Mesenteric fat pad (tissue), 1 donor: Measurements from ENCODE around the gene RSPH4A. TPM values are rescaled to one million over a fixed set of nuclear protein-coding genes. Genes with fewer than 3 reads are reported as not detected.
A peak's percentile ranks its signal among the peaks of the same experiment; 100 is the strongest.
"Not testable (repeated sequence)": the region's sequence is repeated elsewhere in the genome, so short reads cannot be mapped to it uniquely, and the experiment has no call there.

Experiments
- DNase-seq: peaks from one replicate; pipeline ENCODE4 v3.0.0-alpha.2; 2020; ENCODE audit warnings: low spot score
- long read RNA-seq: library from polyadenylated mRNA; unstranded; transcript quantifications from one replicate; pipeline ENCODE4 v2.0.0, GENCODE V29; 2020
- total RNA-seq: library from RNA; stranded (reverse); fragmentation: NEBNext Ultra II Directional; extraction: Animal tissue kit (Norgen Biotek cat#: 25700); gene quantifications from one replicate; pipeline ENCODE4 v1.2.1, GENCODE V29; 2021
- donor health status: DM: yes; HTN: yes; CAD: no.

The RSPH4A gene
- 0.58 TPM for total RNA-seq
- long read RNA-seq, result 0 reads

DNA sequence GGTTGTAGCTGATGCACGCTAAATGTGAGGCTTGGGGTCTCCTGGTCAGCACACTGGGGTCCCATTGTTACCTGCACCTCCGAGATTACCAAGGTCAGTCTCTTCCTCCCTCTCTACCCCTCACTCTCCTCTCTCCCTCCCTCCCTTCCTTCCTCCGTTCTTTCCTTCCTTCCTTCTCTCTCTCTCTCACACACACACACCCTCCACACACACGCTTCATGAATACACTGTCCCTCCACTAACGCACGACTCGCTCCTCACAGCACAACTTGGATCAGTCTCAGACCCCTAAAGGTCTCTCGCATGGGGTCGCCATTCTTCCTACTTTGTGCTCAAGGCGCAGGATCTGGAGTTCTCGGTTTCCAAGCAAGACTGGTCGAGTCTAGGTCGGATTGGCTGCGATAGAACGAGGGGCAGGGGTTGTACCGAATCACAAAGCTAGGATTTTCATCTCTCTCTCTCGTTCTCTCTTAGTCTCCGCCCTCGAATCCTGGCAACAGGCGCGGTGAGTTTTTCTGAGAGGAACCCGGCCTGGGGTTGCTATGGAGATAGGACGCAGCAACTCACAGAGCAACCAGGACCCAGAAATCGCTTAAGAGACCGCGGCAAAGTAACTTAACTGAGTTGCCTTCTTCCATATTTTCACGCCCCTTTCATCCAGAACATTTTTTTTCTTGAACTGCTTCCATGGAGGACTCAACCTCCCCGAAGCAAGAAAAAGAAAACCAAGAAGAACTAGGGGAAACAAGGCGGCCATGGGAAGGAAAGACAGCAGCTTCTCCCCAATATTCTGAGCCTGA lies at the start of gene RSPH4A:
TSS of gene RSPH4A (plus strand) at position 543 of the 800 bp plus-strand sequence. CDS start at position 688, 145 bp downstream.
- DNase-seq, result peak; percentile 92

DNA sequence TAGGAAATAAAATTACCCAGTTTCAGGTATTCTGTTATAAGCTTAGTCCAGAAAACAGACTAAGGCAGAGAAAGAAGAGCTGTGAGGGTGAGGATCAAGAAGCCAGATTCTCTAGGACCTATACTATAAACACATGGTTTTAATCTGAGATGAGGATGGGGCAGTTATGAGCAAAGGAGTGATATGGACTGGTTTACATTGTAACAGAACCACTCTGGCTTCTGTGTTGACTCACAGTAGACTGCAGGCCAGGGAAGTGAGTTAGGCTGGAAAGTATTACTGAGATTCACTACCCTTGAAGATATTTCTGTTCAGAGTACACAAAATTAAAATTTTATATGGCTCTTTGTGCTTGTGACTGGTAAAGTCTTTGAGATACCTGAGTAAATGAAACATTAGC lies 48.2 kb upstream of the RSPH4A start:
- DNase-seq, result no peak

DNA sequence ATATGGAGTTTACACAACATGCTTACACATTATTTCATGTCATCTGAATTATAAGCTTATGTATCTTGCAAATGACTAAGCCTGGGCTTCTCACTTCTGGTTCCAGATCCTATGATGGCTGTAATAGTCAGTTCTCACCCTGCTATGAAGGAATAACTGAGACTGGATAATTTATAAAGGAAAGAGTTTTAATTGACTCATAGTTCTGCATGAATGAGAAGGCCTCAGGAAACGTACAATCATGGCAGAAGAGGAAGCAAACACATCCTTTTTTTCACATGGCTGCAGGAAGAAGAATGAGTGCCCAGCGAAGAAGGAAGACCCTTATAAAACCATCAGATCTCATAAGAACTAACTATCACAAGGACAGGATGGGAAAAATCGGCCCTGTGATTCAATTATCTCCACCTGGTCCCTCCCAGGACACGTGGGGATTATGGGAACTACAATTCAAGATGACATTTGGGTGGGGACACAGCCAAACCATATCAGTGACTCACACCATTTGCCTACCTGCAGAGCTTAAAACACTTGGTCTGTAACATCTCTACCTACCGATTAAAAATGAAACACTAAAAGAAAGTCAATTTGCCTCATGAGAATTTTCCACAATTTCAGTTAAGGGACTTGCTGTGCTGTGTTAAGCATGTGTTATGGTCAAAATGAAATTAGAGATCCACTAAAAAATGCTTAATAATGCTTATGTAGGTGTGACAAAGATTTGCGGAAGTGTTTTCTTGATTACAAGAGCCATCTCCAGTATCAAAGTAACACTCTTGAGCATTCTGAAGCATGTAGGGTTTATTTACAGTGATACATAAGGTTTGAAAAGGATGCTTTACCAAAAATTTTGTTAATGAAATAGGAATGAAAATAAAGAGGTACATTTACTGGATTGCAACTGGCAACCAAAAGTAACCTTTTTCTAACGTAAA lies 47.2 kb upstream of the RSPH4A start:
- DNase-seq, result no peak

DNA sequence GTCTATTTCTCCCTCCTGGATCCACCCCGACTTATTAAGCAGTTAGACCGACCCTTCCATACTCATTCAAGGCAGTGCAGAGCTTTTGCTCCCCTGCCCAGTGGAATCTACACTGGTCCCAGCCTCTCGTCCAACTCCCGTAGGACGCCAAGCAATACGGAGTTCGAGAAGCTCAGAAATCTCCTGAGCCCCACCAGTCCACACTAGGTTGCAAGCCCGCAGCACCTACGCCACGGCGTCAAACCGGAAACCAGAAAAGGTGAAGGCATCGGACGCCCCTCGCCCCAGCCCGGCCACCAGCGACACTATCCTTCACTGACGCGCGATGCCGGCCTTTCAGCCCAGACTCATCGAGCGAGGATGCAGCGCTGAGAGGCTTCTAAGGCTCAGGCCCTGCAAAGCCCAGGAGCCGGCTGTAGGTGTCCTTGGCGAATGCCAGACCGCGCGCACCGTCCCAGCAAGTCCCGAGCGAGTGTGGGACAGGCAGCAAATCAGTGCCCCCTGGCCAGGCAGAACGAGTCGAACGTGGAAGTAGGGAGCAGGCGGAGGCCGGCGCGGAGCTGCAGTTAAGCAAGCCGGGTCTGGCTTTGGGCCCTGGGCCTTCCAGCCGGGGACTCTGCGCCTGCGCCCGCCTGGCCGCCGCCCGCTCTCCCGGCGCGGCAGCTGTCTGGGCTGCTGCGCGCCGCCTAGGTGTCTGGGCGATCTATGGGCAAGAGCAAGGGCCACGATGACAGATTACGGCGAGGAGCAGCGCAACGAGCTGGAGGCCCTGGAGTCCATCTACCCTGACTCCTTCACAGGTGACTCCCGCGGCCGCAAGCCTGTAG lies 45.2 kb upstream of the RSPH4A start, which contains the start of gene RWDD1:
TSS of gene RWDD1 (plus strand) at position 649 of the 827 bp plus-strand sequence. CDS start at position 728, 79 bp downstream.
- peak; percentile 98 for DNase-seq

DNA sequence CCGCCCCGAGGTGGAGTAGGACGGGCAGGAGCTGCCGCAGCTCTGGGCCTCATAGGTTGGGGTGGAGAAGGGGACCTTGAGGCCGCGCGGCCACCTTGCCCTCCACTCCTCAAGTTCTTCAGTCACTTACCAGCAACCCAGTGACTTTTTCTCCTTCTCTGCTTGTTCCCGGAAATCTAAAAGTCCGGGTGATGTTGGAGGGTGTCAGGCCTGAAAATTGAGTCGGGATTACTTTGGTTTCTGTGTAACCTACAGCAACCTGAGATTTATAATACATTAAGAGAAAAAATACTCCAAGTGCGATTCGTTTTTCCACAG lies 44.6 kb upstream of the RSPH4A start:
- DNase-seq, result no peak

DNA sequence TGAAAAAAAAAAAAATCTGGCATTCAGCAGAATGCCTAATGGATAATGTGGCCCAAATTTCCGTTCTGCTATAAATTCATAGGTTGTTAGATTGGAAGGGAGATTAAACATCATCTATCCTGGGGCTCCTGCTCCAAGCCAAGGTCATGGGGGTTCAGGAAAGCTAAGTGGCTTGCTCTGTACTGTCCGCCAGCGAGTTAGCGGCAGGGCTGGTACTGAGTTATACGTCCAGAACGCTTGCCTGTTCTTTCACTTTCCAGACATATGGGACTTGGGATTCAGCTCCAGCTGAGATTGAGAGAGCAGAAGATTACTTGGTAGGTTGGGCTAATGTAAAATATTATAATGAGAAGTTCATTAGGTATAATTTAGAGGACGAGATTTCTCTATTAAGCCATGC lies 44.1 kb upstream of the RSPH4A start:
- no peak for DNase-seq

DNA sequence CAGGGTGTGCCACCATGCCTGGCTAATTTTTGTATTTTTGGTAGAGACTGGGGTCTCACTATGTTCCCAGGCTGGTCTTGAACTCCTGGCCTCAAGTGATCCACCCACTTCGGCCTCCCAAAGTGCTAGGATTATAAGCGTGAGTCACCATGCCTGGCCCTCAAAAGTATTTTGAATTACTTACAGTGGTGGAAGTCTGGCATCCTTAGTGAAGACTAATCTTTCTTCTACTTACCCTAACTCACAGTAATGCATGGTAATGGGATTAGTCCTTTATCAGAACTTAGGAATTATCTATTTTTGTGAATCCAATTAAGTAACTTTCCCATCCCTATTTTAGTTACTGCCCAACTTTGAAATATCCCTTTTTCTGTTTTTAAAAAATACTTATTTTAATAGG lies 41.1 kb upstream of the RSPH4A start:
- no peak for DNase-seq

DNA sequence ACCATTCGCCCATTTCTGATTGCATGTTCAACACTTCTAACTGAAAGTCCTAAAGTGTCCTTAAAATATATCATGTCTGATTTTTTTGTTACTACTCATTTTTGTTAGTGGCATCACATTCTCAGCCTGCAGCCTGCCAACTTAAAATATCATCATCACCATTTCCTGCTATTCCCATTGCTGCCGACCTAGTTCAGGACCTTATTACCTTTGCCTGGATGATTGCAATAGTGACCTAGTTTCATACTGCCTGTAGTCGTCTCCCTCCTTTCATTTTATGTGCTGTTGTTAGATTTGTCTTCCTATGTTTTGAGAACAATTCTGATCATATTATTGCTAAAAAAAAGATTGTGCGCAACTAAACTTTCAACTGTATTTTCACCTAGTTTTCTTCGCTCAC lies 38.8 kb upstream of the RSPH4A start:
- no peak for DNase-seq

DNA sequence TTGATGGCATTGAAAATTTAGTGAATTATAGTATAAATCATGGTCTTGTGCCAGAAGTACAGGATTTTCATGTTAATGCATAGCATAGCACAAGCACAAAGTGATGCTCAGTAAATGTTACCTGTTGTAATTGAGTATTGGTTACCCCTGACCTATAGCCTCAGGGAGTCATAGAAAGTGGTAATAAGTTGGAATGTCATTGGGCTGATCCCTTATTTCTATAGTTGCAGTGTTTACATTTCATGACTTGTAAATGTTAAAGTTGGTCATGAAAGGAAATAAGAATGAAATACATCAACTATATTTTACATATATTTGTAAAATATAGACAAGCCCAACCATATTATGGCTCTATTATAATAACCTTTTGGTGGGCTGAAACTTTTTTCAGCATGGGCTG lies 37.9 kb upstream of the RSPH4A start:
- DNase-seq, result no peak

DNA sequence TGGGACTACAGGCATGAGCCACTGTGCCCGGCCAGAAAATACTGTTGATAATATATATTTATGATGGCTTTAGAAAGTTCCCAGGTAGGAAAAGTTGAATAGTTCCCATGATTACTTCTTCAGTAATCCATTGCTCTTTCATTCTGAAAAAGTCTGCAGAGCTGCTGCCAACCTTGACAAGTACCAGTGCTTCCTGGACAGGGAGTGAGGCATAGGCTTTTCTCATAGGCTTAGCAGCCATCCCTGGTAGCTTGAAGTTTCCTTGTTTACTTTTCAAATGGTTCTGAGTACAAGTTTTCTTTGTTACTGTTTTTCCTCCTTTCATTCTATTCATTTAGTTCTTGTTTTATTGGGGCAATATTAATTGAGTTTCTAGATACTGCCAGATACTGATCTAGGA lies 37.1 kb upstream of the RSPH4A start:
- DNase-seq, result no peak

DNA sequence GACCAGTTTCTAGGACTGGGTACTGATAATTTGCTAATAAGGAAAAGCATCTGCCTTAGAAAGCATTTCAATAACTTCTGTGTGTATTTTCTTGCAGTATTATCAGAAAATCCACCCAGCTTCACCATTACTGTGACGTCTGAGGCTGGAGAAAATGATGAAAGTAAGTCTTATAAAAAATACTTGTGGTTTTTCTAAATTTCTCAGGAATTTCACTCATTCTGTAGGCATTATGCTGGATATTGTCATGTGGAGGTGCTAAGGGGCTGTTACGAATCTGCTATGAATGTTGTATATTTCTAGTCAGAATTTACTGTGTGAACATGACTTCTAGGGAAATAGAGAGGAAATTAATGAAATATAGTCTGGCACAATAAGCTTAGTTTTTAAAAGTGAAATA lies 36.1 kb upstream of the RSPH4A start:
- no peak for DNase-seq

DNA sequence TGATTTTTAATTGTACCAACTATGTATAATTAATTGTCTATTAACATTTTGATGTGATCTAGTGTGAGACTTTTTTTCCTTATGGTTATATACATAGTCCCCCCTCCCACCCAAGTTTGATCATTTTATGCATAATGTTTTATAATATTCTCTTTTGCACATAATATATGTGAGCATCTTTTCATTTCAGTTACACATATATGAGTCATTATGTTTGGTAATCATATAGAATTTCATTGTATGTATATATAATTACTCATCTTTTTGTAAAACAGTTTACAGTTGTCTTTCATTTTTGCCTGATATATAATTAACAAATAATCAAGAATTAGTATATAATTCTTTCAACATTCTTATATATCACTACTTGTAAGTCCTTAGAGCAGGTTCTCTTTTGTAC lies 30.0 kb upstream of the RSPH4A start:
- DNase-seq, result no peak

DNA sequence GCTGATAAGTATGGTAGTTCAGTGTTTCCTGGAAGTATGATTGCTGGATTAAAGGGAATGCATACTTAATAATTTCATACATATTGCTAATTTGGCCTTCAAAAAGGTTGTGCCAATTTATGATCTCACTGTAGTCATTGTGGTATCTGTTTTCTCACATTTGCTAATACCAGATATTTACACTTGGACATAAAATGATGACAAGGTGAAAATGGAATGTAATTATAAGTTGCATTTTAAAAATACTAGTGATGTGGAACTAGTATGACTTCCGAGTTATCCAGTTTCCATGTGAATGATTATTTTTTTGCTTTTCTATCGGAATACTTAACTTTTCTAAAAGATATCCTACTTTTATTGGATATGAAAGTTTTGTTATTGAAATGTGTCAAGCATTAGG lies 29.5 kb upstream of the RSPH4A start:
- no peak for DNase-seq

DNA sequence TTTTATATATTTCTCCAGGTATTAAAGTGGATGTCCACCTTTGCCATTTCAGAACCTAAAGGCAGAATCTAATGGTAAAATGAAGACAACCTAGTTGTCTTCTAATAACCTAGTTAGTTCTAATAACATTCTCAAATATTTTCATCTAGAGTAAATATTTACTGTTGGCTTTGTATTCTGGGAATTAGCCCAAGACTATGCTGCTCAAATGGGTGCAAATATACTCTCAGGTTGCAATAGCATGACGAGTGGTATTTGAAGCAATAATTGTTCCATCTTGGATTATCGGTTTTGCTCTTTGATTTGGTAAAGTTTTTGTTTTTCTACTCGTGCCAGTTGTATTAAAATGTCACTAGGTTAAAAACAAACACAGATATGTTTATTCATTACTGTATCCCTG lies 21.0 kb upstream of the RSPH4A start:
- no peak for DNase-seq

DNA sequence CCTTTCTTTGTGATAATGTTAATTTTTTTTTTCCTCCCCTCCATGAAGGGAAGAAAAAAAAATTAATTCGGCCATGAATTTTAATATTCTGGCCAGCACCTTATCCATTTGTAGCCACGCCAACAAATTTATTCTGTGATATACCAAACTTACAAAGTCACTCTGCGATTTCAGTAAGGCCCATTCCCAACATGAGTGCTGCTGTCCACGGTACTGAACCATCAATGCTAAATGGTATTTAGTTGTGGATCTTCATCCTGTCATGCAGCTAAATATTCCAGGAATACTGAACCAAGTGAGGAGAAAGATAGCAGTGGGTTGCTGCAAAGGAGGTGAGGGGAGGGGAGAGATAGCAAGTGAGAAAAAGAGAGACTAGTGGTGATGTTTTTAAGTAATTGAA lies 19.5 kb upstream of the RSPH4A start:
- no peak for DNase-seq

DNA sequence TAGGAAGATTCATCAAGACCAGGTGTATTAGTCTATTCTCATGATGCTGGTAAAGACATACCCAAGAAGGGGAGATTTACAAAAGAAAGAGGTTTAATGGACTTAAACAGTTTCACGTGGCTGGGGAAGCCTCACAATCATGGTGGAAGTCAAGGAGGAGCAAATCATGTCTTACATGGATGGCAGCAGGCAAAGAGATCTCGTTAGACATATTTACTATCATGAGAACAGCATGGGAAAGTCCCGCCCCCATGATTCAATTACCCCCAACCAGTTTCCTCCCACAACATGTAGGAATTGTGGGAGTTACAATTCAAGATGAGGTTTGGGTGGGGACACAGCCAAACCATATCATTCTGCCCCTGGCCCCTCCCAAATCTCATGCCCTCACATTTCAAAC lies 12.4 kb upstream of the RSPH4A start:
- not testable (repeated sequence) for DNase-seq

DNA sequence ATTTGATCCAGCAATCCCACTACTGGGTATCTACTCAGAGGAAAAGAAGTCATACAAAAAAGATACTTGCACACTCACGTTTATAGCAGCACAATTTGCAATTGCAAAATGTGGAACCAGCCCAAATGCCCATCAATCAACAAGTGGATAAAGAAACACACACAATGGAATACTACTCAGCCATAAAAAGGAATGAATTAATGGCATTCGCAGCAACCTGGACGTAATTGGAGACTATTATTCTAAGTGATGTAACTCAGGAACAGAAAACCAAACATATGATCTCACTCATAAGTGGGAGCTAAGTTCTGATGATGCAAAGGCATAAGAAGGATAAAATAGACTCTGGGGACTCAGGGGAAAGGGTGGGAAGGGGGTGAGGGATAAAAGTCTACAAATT lies 11.4 kb upstream of the RSPH4A start:
- DNase-seq, result not testable (repeated sequence)

DNA sequence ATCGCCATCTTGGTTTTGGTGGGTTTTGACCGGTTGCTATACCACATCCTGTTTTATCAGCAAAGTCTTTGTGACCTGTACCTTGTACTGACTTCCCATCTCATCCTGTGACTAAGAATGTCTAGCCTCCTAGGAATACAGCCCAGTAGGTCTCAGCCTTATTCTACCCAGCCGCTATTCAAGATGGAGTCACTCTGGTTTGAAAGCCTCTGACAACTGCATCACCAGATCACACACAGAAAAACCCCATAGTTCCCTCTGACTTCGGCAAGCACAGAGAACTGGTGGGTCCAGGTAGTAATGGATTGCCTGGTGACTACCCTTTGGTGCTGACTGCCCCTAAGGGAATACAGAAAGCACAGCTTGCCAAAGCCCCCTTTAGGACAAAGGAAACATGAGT lies 10.3 kb upstream of the RSPH4A start:
- DNase-seq, result no peak

DNA sequence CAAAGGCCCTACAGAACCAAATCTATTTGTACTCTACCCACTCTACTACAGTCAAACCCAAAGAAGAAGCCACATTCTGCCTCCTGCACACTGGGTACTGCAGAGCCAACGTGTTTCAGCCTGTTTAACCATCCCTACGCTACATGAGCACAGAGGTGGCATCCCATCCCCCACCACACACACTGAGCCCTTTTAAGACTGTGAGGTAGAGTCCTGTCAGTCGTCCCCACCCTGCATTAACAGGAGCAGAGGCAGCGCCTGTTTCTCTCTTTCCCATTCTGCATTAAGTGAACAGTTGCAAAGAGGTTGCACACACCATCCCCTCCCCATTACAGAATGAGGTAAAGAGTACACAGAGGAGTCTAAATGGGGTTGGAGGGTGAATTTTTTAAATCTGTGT lies 5.2 kb upstream of the RSPH4A start:
- DNase-seq, result no peak

DNA sequence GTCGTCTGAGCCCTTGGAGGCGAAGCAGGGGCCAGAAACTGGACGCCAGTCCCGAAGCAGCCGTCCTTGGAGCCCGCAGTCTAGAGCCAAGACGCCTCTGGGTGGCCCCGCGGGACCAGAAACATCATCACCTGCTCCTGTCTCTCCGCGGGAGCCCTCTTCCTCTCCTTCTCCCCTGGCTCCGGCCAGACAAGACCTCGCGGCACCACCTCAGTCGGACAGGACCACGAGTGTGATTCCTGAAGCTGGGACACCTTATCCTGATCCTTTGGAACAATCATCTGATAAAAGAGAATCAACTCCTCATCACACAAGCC lies 416 bp downstream of the RSPH4A start:
- DNase-seq, result no peak

DNA sequence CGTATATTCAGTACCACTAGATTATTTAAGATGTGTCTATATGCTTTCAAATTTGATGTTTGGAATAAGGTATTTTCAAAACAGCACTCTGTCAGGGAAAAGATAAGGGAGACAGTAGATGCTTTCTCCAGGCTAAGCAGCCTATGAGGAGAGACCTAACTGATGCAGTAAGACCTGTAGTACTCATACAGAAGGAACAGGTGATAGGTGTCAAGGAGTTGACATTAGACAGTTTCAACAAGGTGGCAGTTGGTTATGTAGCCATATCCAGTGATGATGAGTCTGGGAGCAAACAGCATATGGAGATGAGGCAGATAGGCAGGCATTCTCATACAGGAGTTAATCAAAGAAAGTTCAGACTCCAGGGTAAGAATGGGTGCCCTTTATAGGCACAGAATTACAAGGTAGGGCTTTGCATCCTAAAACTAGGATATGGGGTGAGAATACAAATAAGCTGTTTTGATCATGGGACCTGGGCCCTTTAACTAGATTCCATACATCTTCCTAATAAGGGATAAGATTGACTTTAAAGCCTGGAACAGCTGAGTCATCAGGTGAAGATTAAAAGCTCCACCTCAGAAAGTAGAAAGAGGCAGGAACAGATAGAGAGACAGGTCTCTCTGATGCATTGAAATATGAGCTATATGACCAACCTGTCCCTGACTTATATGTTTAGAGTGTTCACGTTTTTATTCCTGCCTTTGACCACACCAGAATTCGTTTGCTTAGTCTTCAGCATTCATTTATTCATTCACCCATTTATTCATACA lies 7.9 kb downstream of the RSPH4A start:
- no peak for DNase-seq
